ENCODE data around the gene SLC16A5. TPM values are rescaled to one million over a fixed set of nuclear protein-coding genes. Genes with fewer than 3 reads are reported as not detected.
A peak's percentile ranks its signal among the peaks of the same experiment; 100 is the strongest.

SLC16A5 gene
- total RNA-seq, 2 experiments from 2014 or later = 9.2 to 11.0 TPM

GRCh38 chr17:75064867-75065561 lies 22.7 kb upstream of the SLC16A5 start:
- H3K4me3 Mint-ChIP-seq = no peak overlapping the region
- ATAC-seq (ENCODE audit: poor library complexity) (no peak), DNase-seq (no peak)
- H3K9me3 Mint-ChIP-seq = no peaks in the 10 kb centered on the region
- CTCF ChIA-PET = no interaction called here
- H3K27me3 ChIP-seq (ENCODE audit: control insufficient read depth in 1 of 2, insufficient read depth in 2 of 2, low read length in 2 of 2) = no peaks in the 10 kb centered on the region
- H3K36me3 Mint-ChIP-seq (ENCODE audit: low read depth) = peaks cover 48% of the 10 kb centered on the region
- H3K27ac ChIP-seq (ENCODE audit: low read depth in 1 of 2, low read length in 2 of 2) = no peak overlapping the region
- no peak for TF ChIP-seq CTCF (IDR thresholded peaks at IDR 0.05)
- H3K4me3 ChIP-seq (ENCODE audit: low read length) = no peak overlapping the region
- H3K27ac Mint-ChIP-seq = no peak overlapping the region
- H3K9me3 ChIP-seq (ENCODE audit: control insufficient read depth in 1 of 2, insufficient read depth in 1 of 2, low read length in 2 of 2) = no peaks in the 10 kb centered on the region
- peaks cover 43% of the 10 kb centered on the region for H3K36me3 ChIP-seq (ENCODE audit: insufficient read depth, low read length)
- H3K4me1 Mint-ChIP-seq (ENCODE audit: low read depth) = peaks cover 36% of the 10 kb centered on the region
- peaks cover 31% of the 10 kb centered on the region for H3K4me1 ChIP-seq (ENCODE audit: insufficient read depth, low read length)
- H3K27me3 Mint-ChIP-seq = no peaks in the 10 kb centered on the region
- POLR2A ChIA-PET = interaction anchor here (0.7 kb wide), 1 partner anchor 9 kb away, joined by 3 read pairs; no protein-coding TSS in a partner anchor
- intact Hi-C loops (cut with DNase I, micrococcal nuclease) = loop anchor here (5.0 to 10.0 kb wide), 4 partner anchors 42 to 137 kb away; partner anchors contain the start of genes ARMC7 (in 1 of the 2) and SUMO2 (in 1 of the 2)

- Mint-ChIP-seq H3K27me3 (no peaks in the 10 kb centered on the region), H3K36me3 (ENCODE audit: low read depth) (peaks cover 43% of the 10 kb centered on the region), H3K9me3 (no peaks in the 10 kb centered on the region), H3K4me1 (ENCODE audit: low read depth) (peaks cover 34% of the 10 kb centered on the region), H3K27ac (no peak overlapping the region), H3K4me3 (peak overlapping the region; percentile 34)
- intact Hi-C loops (cut with DNase I, micrococcal nuclease) = loop anchor here in 1 of 2 experiments (10.0 kb wide), 1 partner anchor 49 kb away; no protein-coding TSS in a partner anchor
- Histone ChIP-seq H3K4me3 (ENCODE audit: low read length) (no peak overlapping the region), H3K4me1 (ENCODE audit: insufficient read depth, low read length) (peaks cover 31% of the 10 kb centered on the region), H3K27me3 (ENCODE audit: control insufficient read depth in 1 of 2, insufficient read depth in 2 of 2, low read length in 2 of 2) (no peaks in the 10 kb centered on the region), H3K36me3 (ENCODE audit: insufficient read depth, low read length) (peaks cover 42% of the 10 kb centered on the region), H3K9me3 (ENCODE audit: control insufficient read depth in 1 of 2, insufficient read depth in 1 of 2, low read length in 2 of 2) (no peaks in the 10 kb centered on the region), H3K27ac (ENCODE audit: low read depth in 1 of 2, low read length in 2 of 2) (no peak overlapping the region)
- no peak for TF ChIP-seq CTCF (IDR thresholded peaks at IDR 0.05)
- ChIA-PET POLR2A (interaction anchor here (3.8 kb wide), 1 partner anchor 12 kb away, joined by 16 read pairs; no protein-coding TSS in a partner anchor), CTCF (no interaction called here)
- DNase-seq (no peak), ATAC-seq (ENCODE audit: poor library complexity) (no peak)
Measured at GRCh38 chr17:75065562-75066151, 22.1 kb upstream of the SLC16A5 start.

- peak overlapping the region; percentile 76 for H3K27ac Mint-ChIP-seq
- H3K4me3 ChIP-seq (ENCODE audit: low read length) = no peak overlapping the region
Measured at GRCh38 chr17:75067856-75068255, 19.9 kb upstream of the SLC16A5 start.

More at GRCh38 chr17:75067856-75068255, 19.9 kb upstream of the SLC16A5 start:
- DNase-seq (peak in 6 of 14 experiments; percentile 5 to 53 (median 49)), ATAC-seq (ENCODE audit: poor library complexity) (peak; percentile 91)
- Mint-ChIP-seq H3K9me3 (no peaks in the 10 kb centered on the region), H3K36me3 (ENCODE audit: low read depth) (peaks cover 23% of the 10 kb centered on the region), H3K4me1 (ENCODE audit: low read depth) (peaks cover 34% of the 10 kb centered on the region), H3K4me3 (peak overlapping the region; percentile 56), H3K27me3 (no peaks in the 10 kb centered on the region)
- TF ChIP-seq CTCF (IDR thresholded peaks at IDR 0.05) = no peak
- intact Hi-C loops (cut with DNase I, micrococcal nuclease) = loop anchor here in 1 of 2 experiments (10.0 kb wide), 1 partner anchor 47 kb away; no protein-coding TSS in a partner anchor
- no peaks in the 10 kb centered on the region for H3K9me3 ChIP-seq (ENCODE audit: control insufficient read depth in 1 of 2, insufficient read depth in 1 of 2, low read length in 2 of 2)
- peaks cover 20% of the 10 kb centered on the region for H3K36me3 ChIP-seq (ENCODE audit: insufficient read depth, low read length)
- CTCF ChIA-PET = interaction anchor here (0.8 kb wide), 1 partner anchor 106 kb away, joined by 4 read pairs; no protein-coding TSS in a partner anchor
- POLR2A ChIA-PET = interaction anchor here (0.6 to 3.8 kb wide), 12 partner anchors 8 to 407 kb away, joined by 3 to 16 read pairs (median 6); partner anchors contain the start of genes ARMC7, ATP5PD, KCTD2 and MIF4GD
- no peak overlapping the region for H3K27ac ChIP-seq (ENCODE audit: low read depth in 1 of 2, low read length in 2 of 2)
- peaks cover 31% of the 10 kb centered on the region for H3K4me1 ChIP-seq (ENCODE audit: insufficient read depth, low read length)
- no peaks in the 10 kb centered on the region for H3K27me3 ChIP-seq (ENCODE audit: control insufficient read depth in 1 of 2, insufficient read depth in 2 of 2, low read length in 2 of 2)

Measured in CD4-positive, alpha-beta T cell (primary cell).